Osteoblast (primary cell): ENCODE measurements around the gene FAM162A. TPM values are rescaled to one million over a fixed set of nuclear protein-coding genes. Genes with fewer than 3 reads are reported as not detected.
"Not testable (repeated sequence)": the region's sequence is repeated elsewhere in the genome, so short reads cannot be mapped to it uniquely, and the experiment has no call there.

ENCODE experiments used
- DNase-seq: peaks from one replicate; pipeline ENCODE4 v3.0.0; 2011; ENCODE audit warnings: low spot score, mixed read lengths; ENCODE audit not compliant: insufficient read length; ENCODE audit errors: missing footprints
- H2AFZ ChIP-seq: 2 replicates; pipeline ENCODE4 v1.6.0; 2011; ENCODE audit warnings: mild to moderate bottlenecking, low read length
- H3K27ac ChIP-seq: 2 replicates; pipeline ENCODE4 v1.5.1; 2011; ENCODE audit warnings: mild to moderate bottlenecking, low read depth, low read length, moderate library complexity
- H3K27me3 ChIP-seq: 2 replicates; pipeline ENCODE4 v1.6.0; 2012; ENCODE audit warnings: mild to moderate bottlenecking, control low read depth, inconsistent platforms, low read length, moderate library complexity; ENCODE audit not compliant: insufficient read depth
- H3K36me3 ChIP-seq: 2 replicates; pipeline ENCODE4 v1.5.1; 2011; ENCODE audit warnings: mild to moderate bottlenecking, low read length, control low read depth, moderate library complexity; ENCODE audit not compliant: insufficient read depth
- H3K4me1 ChIP-seq: 2 replicates; pipeline ENCODE4 v1.5.1; 2011; ENCODE audit warnings: mild to moderate bottlenecking, low read length, control low read depth, moderate library complexity; ENCODE audit not compliant: insufficient read depth
- H3K4me2 ChIP-seq: 2 replicates; pipeline ENCODE4 v1.6.0; 2011; ENCODE audit warnings: mild to moderate bottlenecking, low read length; ENCODE audit not compliant: insufficient read depth
- H3K4me3 ChIP-seq: fragments of 200-600 bp; sonication (generic); 3 replicates; pipeline ENCODE4 v1.5.1; 2012; ENCODE audit warnings: mild to moderate bottlenecking, low read length, inconsistent platforms; ENCODE audit not compliant: insufficient read depth
- H3K79me2 ChIP-seq: 2 replicates; pipeline ENCODE4 v1.6.0; 2012; ENCODE audit warnings: mild to moderate bottlenecking, low read length, control low read depth, inconsistent platforms; ENCODE audit not compliant: insufficient read depth
- H3K9me3 ChIP-seq: 2 replicates; pipeline ENCODE4 v1.5.1; 2011; ENCODE audit warnings: low read depth, low read length, control low read depth
- H4K20me1 ChIP-seq: 2 replicates; pipeline ENCODE4 v1.6.0; 2012; ENCODE audit warnings: mild to moderate bottlenecking, low read length, control low read depth; ENCODE audit not compliant: insufficient read depth
- total RNA-seq: library from RNA; depleted of rRNA; stranded (reverse); fragments of >200 nt; gene quantifications from 2 replicates; pipeline ENCODE4 v1.2.3, GENCODE V29; 2012
- TF ChIP-seq, protein P1 (sequence below): IDR thresholded peaks from 2 replicates; pipeline ENCODE4 v1.5.1; 2011; ENCODE audit warnings: mild to moderate bottlenecking, low read depth, low read length, moderate library complexity; ENCODE audit errors: extremely low read depth

The FAM162A gene
- total RNA-seq, 1 donor = 6.5 TPM

GRCh38 chr3:122448218-122448617, 64.2 kb downstream of the FAM162A start:
- not testable (repeated sequence) for H3K27me3 ChIP-seq, DNase-seq, H4K20me1 ChIP-seq, H3K4me1 ChIP-seq, H3K9me3 ChIP-seq, H3K4me2 ChIP-seq, H3K27ac ChIP-seq, H3K4me3 ChIP-seq, H2AFZ ChIP-seq
- Histone ChIP-seq H3K36me3 (peaks cover 43% of the 10 kb centered on the region), H3K79me2 (peaks cover 52% of the 10 kb centered on the region)

- Histone ChIP-seq H3K9me3 (no peaks in the 10 kb centered on the region), H2AFZ (no peak overlapping the region), H3K4me1 (no peaks in the 10 kb centered on the region), H4K20me1 (no peaks in the 10 kb centered on the region), H3K4me2 (no peak overlapping the region), H3K27ac (no peak overlapping the region), H3K4me3 (no peak overlapping the region), H3K79me2 (peaks cover 38% of the 10 kb centered on the region), H3K36me3 (peaks cover 53% of the 10 kb centered on the region), H3K27me3 (no peaks in the 10 kb centered on the region)
- DNase-seq = no peak
- TF ChIP-seq, protein P1, sequence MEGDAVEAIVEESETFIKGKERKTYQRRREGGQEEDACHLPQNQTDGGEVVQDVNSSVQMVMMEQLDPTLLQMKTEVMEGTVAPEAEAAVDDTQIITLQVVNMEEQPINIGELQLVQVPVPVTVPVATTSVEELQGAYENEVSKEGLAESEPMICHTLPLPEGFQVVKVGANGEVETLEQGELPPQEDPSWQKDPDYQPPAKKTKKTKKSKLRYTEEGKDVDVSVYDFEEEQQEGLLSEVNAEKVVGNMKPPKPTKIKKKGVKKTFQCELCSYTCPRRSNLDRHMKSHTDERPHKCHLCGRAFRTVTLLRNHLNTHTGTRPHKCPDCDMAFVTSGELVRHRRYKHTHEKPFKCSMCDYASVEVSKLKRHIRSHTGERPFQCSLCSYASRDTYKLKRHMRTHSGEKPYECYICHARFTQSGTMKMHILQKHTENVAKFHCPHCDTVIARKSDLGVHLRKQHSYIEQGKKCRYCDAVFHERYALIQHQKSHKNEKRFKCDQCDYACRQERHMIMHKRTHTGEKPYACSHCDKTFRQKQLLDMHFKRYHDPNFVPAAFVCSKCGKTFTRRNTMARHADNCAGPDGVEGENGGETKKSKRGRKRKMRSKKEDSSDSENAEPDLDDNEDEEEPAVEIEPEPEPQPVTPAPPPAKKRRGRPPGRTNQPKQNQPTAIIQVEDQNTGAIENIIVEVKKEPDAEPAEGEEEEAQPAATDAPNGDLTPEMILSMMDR = no peak
Measured at GRCh38 chr3:122451371-122451770, 67.4 kb downstream of the FAM162A start.

DNA sequence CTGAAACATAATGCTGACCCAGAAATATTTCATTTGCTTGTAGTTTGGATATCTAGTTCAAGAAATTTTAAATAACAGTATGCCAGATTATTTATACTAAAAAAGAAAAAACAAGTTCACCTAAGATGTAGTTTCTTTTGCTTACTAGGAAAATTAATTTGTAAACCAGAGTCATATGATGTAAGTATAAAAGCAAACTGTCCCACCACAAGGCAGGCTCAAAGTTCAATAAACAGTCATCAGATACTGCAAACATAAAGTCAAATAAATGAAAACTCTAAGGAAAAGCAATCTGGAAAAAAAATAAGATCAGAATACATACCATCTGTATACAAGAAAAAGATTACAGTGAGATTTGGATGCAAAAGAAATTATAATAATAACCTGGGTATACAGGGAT, 72.1 kb downstream of the FAM162A start:
- TF ChIP-seq, protein P1 = no peak
- Histone ChIP-seq H3K4me1 (no peaks in the 10 kb centered on the region), H3K4me2 (no peak overlapping the region), H4K20me1 (peaks cover 4% of the 10 kb centered on the region), H3K36me3 (peaks cover 64% of the 10 kb centered on the region), H3K79me2 (peaks cover 23% of the 10 kb centered on the region), H3K27ac (no peak overlapping the region), H3K27me3 (no peaks in the 10 kb centered on the region), H2AFZ (no peak overlapping the region), H3K4me3 (no peak overlapping the region), H3K9me3 (no peaks in the 10 kb centered on the region)
- no peak for DNase-seq

- H3K36me3 ChIP-seq = peaks cover 66% of the 10 kb centered on the region
- no peak overlapping the region for H3K27ac ChIP-seq
- DNase-seq = no peak
- no peak overlapping the region for H2AFZ ChIP-seq
- peaks cover 10% of the 10 kb centered on the region for H4K20me1 ChIP-seq
- no peaks in the 10 kb centered on the region for H3K4me1 ChIP-seq
- TF ChIP-seq, protein P1 = no peak
- H3K4me2 ChIP-seq = no peak overlapping the region
- H3K4me3 ChIP-seq = no peak overlapping the region
- no peaks in the 10 kb centered on the region for H3K9me3 ChIP-seq
- H3K79me2 ChIP-seq = peaks cover 32% of the 10 kb centered on the region
- H3K27me3 ChIP-seq = no peaks in the 10 kb centered on the region
Measured at GRCh38 chr3:122457706-122458105, 73.7 kb downstream of the FAM162A start.

DNA sequence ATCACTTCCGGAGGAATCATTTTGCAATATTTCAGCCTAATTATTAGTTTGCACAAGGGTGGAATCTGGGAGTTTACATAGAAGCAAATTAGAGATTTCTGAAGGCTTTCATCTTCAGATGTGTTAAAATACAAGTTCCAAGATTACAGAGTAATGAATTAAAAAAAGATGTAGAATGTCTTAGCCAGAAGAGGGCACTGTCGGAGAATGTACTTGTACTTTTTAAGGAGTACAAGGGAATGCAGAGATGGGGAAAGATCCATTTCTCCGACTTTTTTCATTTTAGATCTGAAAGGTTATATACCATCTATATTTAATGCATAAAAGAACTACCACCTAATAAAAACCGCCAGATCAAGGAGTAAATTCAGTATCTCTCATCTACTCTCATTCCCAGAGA, 75.0 kb downstream of the FAM162A start:
- Histone ChIP-seq H3K27me3 (no peaks in the 10 kb centered on the region), H3K4me1 (no peaks in the 10 kb centered on the region), H3K27ac (no peak overlapping the region), H3K4me3 (no peak overlapping the region), H3K36me3 (peaks cover 64% of the 10 kb centered on the region), H3K9me3 (no peaks in the 10 kb centered on the region), H2AFZ (no peak overlapping the region), H4K20me1 (peaks cover 10% of the 10 kb centered on the region), H3K79me2 (peaks cover 36% of the 10 kb centered on the region), H3K4me2 (no peak overlapping the region)
- TF ChIP-seq, protein P1 = peak; percentile 57
- no peak for DNase-seq
